ENCODE measurements around the gene MIAT.

Gene MIAT

GRCh38 chr22:26672590-26673468 is 15.4 kb downstream of the MIAT start:
- H4K20me1 ChIP-seq (ENCODE audit: insufficient read depth, low read length), result no peaks in the 10 kb centered on the region
- no peaks in the 10 kb centered on the region for H3K36me3 ChIP-seq (replicated peaks; ENCODE audit: insufficient read depth, low read length)
- H3K4me2 ChIP-seq (ENCODE audit: low read depth, low read length), result peak overlapping the region; percentile 99
- TF ChIP-seq EZH2phosphoT487 (IDR thresholded peaks at IDR 0.05; ENCODE audit: low read length), result no peak
- no peak for TF ChIP-seq EZH2 (optimal IDR thresholded peaks at IDR 0.05; ENCODE audit: low read depth, low read length)
- TF ChIP-seq CTCF (IDR thresholded peaks at IDR 0.05; ENCODE audit: low read length), result peak; percentile 35
- H3K9me2 ChIP-seq (replicated peaks; ENCODE audit: insufficient read depth, low read length), result no peaks in the 10 kb centered on the region
- peak overlapping the region; percentile 50 for H2AFZ ChIP-seq (ENCODE audit: low read length)
- peaks cover 32% of the 10 kb centered on the region for H3K4me1 ChIP-seq (ENCODE audit: low read length)
- DNase-seq, result peak; percentile 97
- H3F3A ChIP-seq (ENCODE audit: insufficient read depth, low read length), result peaks cover 32% of the 10 kb centered on the region
- peak overlapping the region; percentile 98 for H3K27ac ChIP-seq (ENCODE audit: low read length)
- peaks cover 40% of the 10 kb centered on the region for H3K79me2 ChIP-seq (ENCODE audit: low read length)
- peak overlapping the region; percentile 96 for H3K9ac ChIP-seq (ENCODE audit: low read length)
- no peaks in the 10 kb centered on the region for H3K9me3 ChIP-seq (replicated peaks; ENCODE audit: insufficient read depth, low read length)
- no peaks in the 10 kb centered on the region for H3K27me3 ChIP-seq (replicated peaks; ENCODE audit: insufficient read depth, low read length)
- H3K4me3 ChIP-seq (ENCODE audit: low read length), result peak overlapping the region; percentile 87

GRCh38 chr22:26673486-26673885 is 16.1 kb downstream of the MIAT start:
- Histone ChIP-seq H3K36me3 (replicated peaks; ENCODE audit: insufficient read depth, low read length) (no peaks in the 10 kb centered on the region), H3F3A (ENCODE audit: insufficient read depth, low read length) (peaks cover 32% of the 10 kb centered on the region), H3K27ac (ENCODE audit: low read length) (peak overlapping the region; percentile 98), H3K4me1 (ENCODE audit: low read length) (peaks cover 32% of the 10 kb centered on the region), H3K9me2 (replicated peaks; ENCODE audit: insufficient read depth, low read length) (no peaks in the 10 kb centered on the region), H3K9ac (ENCODE audit: low read length) (peak overlapping the region; percentile 96), H3K4me3 (ENCODE audit: low read length) (peak overlapping the region; percentile 87), H4K20me1 (ENCODE audit: insufficient read depth, low read length) (0 out of 2 replicates have a peak, but pooled peaks cover 2% of the 10 kb centered on the region), H2AFZ (ENCODE audit: low read length) (peak overlapping the region; percentile 50), H3K9me3 (replicated peaks; ENCODE audit: insufficient read depth, low read length) (no peaks in the 10 kb centered on the region), H3K4me2 (ENCODE audit: low read depth, low read length) (peak overlapping the region; percentile 99), H3K79me2 (ENCODE audit: low read length) (peaks cover 40% of the 10 kb centered on the region), H3K27me3 (replicated peaks; ENCODE audit: insufficient read depth, low read length) (no peaks in the 10 kb centered on the region)
- DNase-seq, result no peak
- TF ChIP-seq CTCF (IDR thresholded peaks at IDR 0.05; ENCODE audit: low read length), result no peak
- TF ChIP-seq EZH2phosphoT487 (IDR thresholded peaks at IDR 0.05; ENCODE audit: low read length), result no peak
- no peak for TF ChIP-seq EZH2 (optimal IDR thresholded peaks at IDR 0.05; ENCODE audit: low read depth, low read length)

GRCh38 chr22:26674211-26675190 is 17.1 kb downstream of the MIAT start:
- no peak for DNase-seq
- Histone ChIP-seq H4K20me1 (ENCODE audit: insufficient read depth, low read length) (0 out of 2 replicates have a peak, but pooled peaks cover 3% of the 10 kb centered on the region), H3K4me3 (ENCODE audit: low read length) (peak overlapping the region; percentile 87), H3K27me3 (replicated peaks; ENCODE audit: insufficient read depth, low read length) (no peaks in the 10 kb centered on the region), H3K27ac (ENCODE audit: low read length) (peak overlapping the region; percentile 98), H3K36me3 (replicated peaks; ENCODE audit: insufficient read depth, low read length) (no peaks in the 10 kb centered on the region), H3K9me2 (replicated peaks; ENCODE audit: insufficient read depth, low read length) (no peaks in the 10 kb centered on the region), H3K4me2 (ENCODE audit: low read depth, low read length) (peak overlapping the region; percentile 99), H3K79me2 (ENCODE audit: low read length) (peaks cover 44% of the 10 kb centered on the region), H3F3A (ENCODE audit: insufficient read depth, low read length) (peaks cover 32% of the 10 kb centered on the region), H3K9ac (ENCODE audit: low read length) (peak overlapping the region; percentile 96), H3K4me1 (ENCODE audit: low read length) (peaks cover 32% of the 10 kb centered on the region), H2AFZ (ENCODE audit: low read length) (no peak overlapping the region), H3K9me3 (replicated peaks; ENCODE audit: insufficient read depth, low read length) (no peaks in the 10 kb centered on the region)
- no peak for TF ChIP-seq EZH2phosphoT487 (IDR thresholded peaks at IDR 0.05; ENCODE audit: low read length)
- peak; percentile 32 for TF ChIP-seq CTCF (IDR thresholded peaks at IDR 0.05; ENCODE audit: low read length)
